HG03095 (cell line): ENCODE data around the gene WDR86.
A peak's percentile ranks its signal among the peaks of the same experiment; 100 is the strongest.

ENCODE experiments used
- ATAC-seq: cut with Tn5 transposase; IDR thresholded peaks from one replicate; pipeline ENCODE4 v1.9.1; 2021; ENCODE audit warnings: moderate library complexity; ENCODE audit not compliant: unreplicated experiment

Gene WDR86

GRCh38 chr7:151352512-151352911, 57.3 kb downstream of the WDR86 start:
- no peak for ATAC-seq

- no peak for ATAC-seq
These were observed 57.9 kb downstream of the WDR86 start for GRCh38 chr7:151351967-151352366.

- no peak for ATAC-seq
These were observed 58.8 kb downstream of the WDR86 start for GRCh38 chr7:151351027-151351426.

GRCh38 chr7:151349507-151349853, 60.4 kb downstream of the WDR86 start:
- ATAC-seq, result peak; percentile 28

- no peak for ATAC-seq
These were observed 60.9 kb downstream of the WDR86 start for GRCh38 chr7:151348970-151349369.

- ATAC-seq, result no peak
These were observed 62.6 kb downstream of the WDR86 start for GRCh38 chr7:151347200-151347599.

GRCh38 chr7:151346470-151346769, 63.4 kb downstream of the WDR86 start:
- no peak for ATAC-seq

- no peak for ATAC-seq
These were observed 64.0 kb downstream of the WDR86 start for GRCh38 chr7:151345576-151346469.

GRCh38 chr7:151343516-151343915, 66.3 kb downstream of the WDR86 start:
- ATAC-seq, result no peak

GRCh38 chr7:151342811-151343210, 67.0 kb downstream of the WDR86 start:
- ATAC-seq, result no peak

GRCh38 chr7:151342102-151342646, 67.7 kb downstream of the WDR86 start:
- peak; percentile 52 for ATAC-seq

GRCh38 chr7:151341357-151342101, 68.3 kb downstream of the WDR86 start, which contains the start of gene NUB1:
Gene NUB1, plus strand, starts transcription at chr7:151341812. Its CDS starts 3,538 bp downstream, at chr7:151345350.
- ATAC-seq, result peak; percentile 45

- no peak for ATAC-seq
These were observed 69.0 kb downstream of the WDR86 start for GRCh38 chr7:151340794-151341356.

- ATAC-seq, result peak; percentile 44
These were observed 70.0 kb downstream of the WDR86 start for GRCh38 chr7:151339651-151340382.

- no peak for ATAC-seq
These were observed 71.0 kb downstream of the WDR86 start for GRCh38 chr7:151338809-151339208.

GRCh38 chr7:151337346-151337745, 72.5 kb downstream of the WDR86 start:
- no peak for ATAC-seq

GRCh38 chr7:151336027-151336708, 73.7 kb downstream of the WDR86 start:
- ATAC-seq, result no peak

- ATAC-seq, result no peak
These were observed 75.2 kb downstream of the WDR86 start for GRCh38 chr7:151334628-151335027.
